H9 (cell line): Measurements from ENCODE around the gene OSBPL10. TPM values are rescaled to one million over a fixed set of nuclear protein-coding genes. Genes with fewer than 3 reads are reported as not detected.

Source experiments
- DNase-seq: peaks from one replicate; pipeline ENCODE4 v3.0.0-alpha.2; 2017
- H2AFZ ChIP-seq: one replicate; pipeline ENCODE4 v1.6.1; 2013; ENCODE audit warnings: mild to moderate bottlenecking, low read length, control low read depth, moderate library complexity
- H2AK5ac ChIP-seq: 2 replicates; pipeline ENCODE4 v1.6.1; 2013; ENCODE audit warnings: low read length, control low read depth, mixed read lengths; ENCODE audit not compliant: insufficient read length
- H2BK120ac ChIP-seq: one replicate; pipeline ENCODE4 v1.6.1; 2013; ENCODE audit warnings: low read depth, mild to moderate bottlenecking, low read length, control low read depth, inconsistent platforms; ENCODE audit not compliant: poor library complexity, severe bottlenecking
- H2BK12ac ChIP-seq: 2 replicates; pipeline ENCODE4 v1.6.1; 2013; ENCODE audit warnings: low read length, control low read depth, mixed read lengths, low read depth; ENCODE audit not compliant: insufficient read length
- H2BK15ac ChIP-seq: 2 replicates; pipeline ENCODE4 v1.6.1; 2013; ENCODE audit warnings: low read depth, low read length, control low read depth
- H2BK20ac ChIP-seq: one replicate; pipeline ENCODE4 v1.6.1; 2013; ENCODE audit warnings: low read depth, mild to moderate bottlenecking, low read length, control low read depth, inconsistent platforms; ENCODE audit not compliant: poor library complexity, severe bottlenecking
- H2BK5ac ChIP-seq: 2 replicates; pipeline ENCODE4 v1.6.1; 2013; ENCODE audit warnings: low read length, control low read depth, mixed read lengths; ENCODE audit not compliant: insufficient read length
- H3K14ac ChIP-seq: 2 replicates; pipeline ENCODE4 v1.6.1; 2013; ENCODE audit warnings: low read length, control low read depth; ENCODE audit not compliant: insufficient read depth
- H3K18ac ChIP-seq: 2 replicates; pipeline ENCODE4 v1.6.1; 2013; ENCODE audit warnings: low read depth, mild to moderate bottlenecking, mixed read lengths, low read length, control low read depth; ENCODE audit not compliant: insufficient read length
- H3K23ac ChIP-seq: 2 replicates; pipeline ENCODE4 v1.6.1; 2013; ENCODE audit warnings: low read length, control low read depth, mixed read lengths, low read depth; ENCODE audit not compliant: insufficient read length
- H3K23me2 ChIP-seq: 2 replicates; pipeline ENCODE4 v1.6.1; 2013; ENCODE audit warnings: low read depth, mild to moderate bottlenecking, mixed read lengths, low read length, control low read depth; ENCODE audit not compliant: insufficient read length, poor library complexity, severe bottlenecking
- H3K27ac ChIP-seq: 2 replicates; pipeline ENCODE4 v1.5.1; 2013; ENCODE audit warnings: low read length, control low read depth, mixed read lengths, low read depth; ENCODE audit not compliant: insufficient read length
- H3K27me3 ChIP-seq: 2 replicates; pipeline ENCODE4 v1.6.1; 2013; ENCODE audit warnings: low read length, control low read depth, inconsistent platforms; ENCODE audit not compliant: insufficient read depth
- H3K4ac ChIP-seq: 2 replicates; pipeline ENCODE4 v1.6.1; 2013; ENCODE audit warnings: low read depth, mild to moderate bottlenecking, control low read depth, inconsistent platforms, low read length, moderate library complexity
- H3K4me1 ChIP-seq: 2 replicates; pipeline ENCODE4 v1.6.1; 2013; ENCODE audit warnings: low read length, control low read depth, inconsistent platforms; ENCODE audit not compliant: insufficient read depth
- H3K4me2 ChIP-seq: 2 replicates; pipeline ENCODE4 v1.6.1; 2013; ENCODE audit warnings: low read length, control low read depth, mixed read lengths; ENCODE audit not compliant: insufficient read length, insufficient read depth
- H3K56ac ChIP-seq: 2 replicates; pipeline ENCODE4 v1.6.1; 2013; ENCODE audit warnings: low read depth, mild to moderate bottlenecking, mixed read lengths, low read length, control low read depth; ENCODE audit not compliant: insufficient read length
- H3K79me1 ChIP-seq: 2 replicates; pipeline ENCODE4 v1.6.1; 2013; ENCODE audit warnings: low read depth, mild to moderate bottlenecking, moderate library complexity, low read length, control low read depth, inconsistent platforms; ENCODE audit not compliant: insufficient read depth, poor library complexity, severe bottlenecking
- H3K79me2 ChIP-seq: 2 replicates; pipeline ENCODE4 v1.6.1; 2013; ENCODE audit warnings: low read length, control low read depth, inconsistent platforms; ENCODE audit not compliant: insufficient read depth
- H3K9ac ChIP-seq: 2 replicates; pipeline ENCODE4 v1.6.1; 2013; ENCODE audit warnings: low read length, control low read depth, mixed read lengths; ENCODE audit not compliant: insufficient read length; ENCODE audit errors: extremely low read depth
- H3K9me3 ChIP-seq: one replicate; pipeline ENCODE4 v1.6.1; 2013; ENCODE audit warnings: low read depth, low read length, inconsistent platforms; ENCODE audit not compliant: control insufficient read depth
- H3T11ph ChIP-seq: one replicate; pipeline ENCODE4 v1.6.1; 2013; ENCODE audit warnings: mild to moderate bottlenecking, low read length, control low read depth, inconsistent platforms
- H4K20me1 ChIP-seq: one replicate; pipeline ENCODE4 v1.6.1; 2013; ENCODE audit not compliant: control insufficient read depth, insufficient read length, insufficient read depth
- H4K5ac ChIP-seq: 2 replicates; pipeline ENCODE4 v1.6.1; 2013; ENCODE audit warnings: low read depth, mild to moderate bottlenecking, mixed read lengths, low read length, control low read depth; ENCODE audit not compliant: insufficient read length
- H4K8ac ChIP-seq: replicated peaks from 2 replicates; pipeline ENCODE4 v1.6.1; 2013; ENCODE audit warnings: low read length, control low read depth, mixed read lengths, low read depth; ENCODE audit not compliant: insufficient read length
- H4K91ac ChIP-seq: 2 replicates; pipeline ENCODE4 v1.6.1; 2013; ENCODE audit warnings: low read depth, mild to moderate bottlenecking, moderate library complexity, mixed read lengths, low read length, control low read depth; ENCODE audit not compliant: insufficient read length
- H3K27ac Mint-ChIP-seq, 3 experiments: 2 replicates in 2 of 3; 3 replicates in 1 of 3; pipeline ENCODE4 v1.8.0; 2020 to 2021; ENCODE audit warnings: mixed read lengths in 3 of 3, mild to moderate bottlenecking in 1 of 3, moderate library complexity in 1 of 3
- H3K27me3 Mint-ChIP-seq: 2 replicates; pipeline ENCODE4 v1.8.0; 2021; ENCODE audit warnings: low read depth, mild to moderate bottlenecking, moderate library complexity, mixed read lengths
- H3K36me3 Mint-ChIP-seq, 3 experiments: 2 replicates in 2 of 3; 3 replicates in 1 of 3; pipeline ENCODE4 v1.8.0; 2020 to 2021; ENCODE audit warnings: low read depth in 3 of 3, mixed read lengths in 3 of 3; ENCODE audit not compliant: insufficient read depth in 1 of 3
- H3K4me1 Mint-ChIP-seq, 2 experiments: 2 replicates each; pipeline ENCODE4 v1.8.0; 2020; ENCODE audit warnings: mixed read lengths in 2 of 2
- H3K4me3 Mint-ChIP-seq, 2 experiments: 2 replicates in 1 of 2; 3 replicates in 1 of 2; pipeline ENCODE4 v1.8.0; 2020 to 2021; ENCODE audit warnings: mild to moderate bottlenecking in 2 of 2, mixed read lengths in 2 of 2, moderate library complexity in 1 of 2
- H3K9me3 Mint-ChIP-seq, 2 experiments: 2 replicates in 1 of 2; 3 replicates in 1 of 2; pipeline ENCODE4 v1.8.0; 2020; ENCODE audit warnings: mild to moderate bottlenecking in 2 of 2, mixed read lengths in 2 of 2, moderate library complexity in 1 of 2
- WGBS: extraction: QIAGEN DNeasy Blood & Tissue Kit; methylation state at CpG from one replicate; pipeline ENCODE4 v1.1.7; 2013; ENCODE audit warnings: missing lambda C conversion rate, low lambda C conversion rate, mixed read lengths; ENCODE audit not compliant: insufficient read length; ENCODE audit errors: extremely low coverage; 5-methylcytosine and 5-hydroxymethylcytosine counted together
- total RNA-seq: library from RNA; stranded (reverse); gene quantifications from 2 replicates; pipeline ENCODE4 v1.2.1, GENCODE V29; 2021
- TF ChIP-seq, protein P1 (sequence below): fragments of 200-600 bp; sonication (generic); conservative IDR thresholded peaks from 3 replicates; pipeline ENCODE4 v1.8.0; 2021; ENCODE audit warnings: antibody characterized with exemption, mild to moderate bottlenecking

The OSBPL10 gene
- total RNA-seq, 1 experiment from 2014 or later = 42.7 TPM

DNA sequence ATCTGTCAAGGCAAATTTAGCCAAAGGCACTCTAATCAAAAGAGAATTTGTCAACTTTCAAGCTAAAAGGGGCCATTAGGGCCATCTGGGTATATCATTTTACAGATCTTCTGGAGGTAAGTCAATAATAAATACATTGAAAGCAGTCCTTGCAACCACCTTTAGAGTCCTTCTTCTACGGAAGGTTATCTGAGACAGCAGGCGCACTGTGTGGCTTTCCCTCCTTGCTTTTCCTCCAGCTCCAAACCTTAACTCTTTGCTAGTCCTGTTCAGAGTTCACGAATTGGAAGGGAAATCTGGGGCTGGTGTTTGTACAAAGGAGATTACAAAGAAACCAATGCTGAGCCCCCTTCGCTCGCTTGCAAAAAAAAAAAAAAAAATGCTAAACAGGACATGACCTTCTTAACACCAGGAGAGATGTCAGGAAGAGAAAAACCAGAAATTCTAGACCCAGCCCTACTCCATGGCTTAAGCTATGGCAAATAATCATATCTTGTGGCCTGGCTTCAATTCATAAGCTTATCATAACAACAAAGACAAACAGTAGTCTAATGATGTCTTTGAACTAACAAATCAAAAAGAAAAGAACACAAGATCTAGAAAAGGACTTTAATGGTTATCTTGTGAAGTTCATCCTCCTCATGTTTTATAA lies 232.7 kb downstream of the OSBPL10 start:
- Histone ChIP-seq H3K18ac (no peak overlapping the region), H3K23ac (no peak overlapping the region), H2BK120ac (no peak overlapping the region), H3T11ph (no peak overlapping the region), H2BK15ac (no peak overlapping the region), H4K91ac (no peak overlapping the region), H4K5ac (no peak overlapping the region), H3K4ac (no peak overlapping the region), H3K4me1 (no peaks in the 10 kb centered on the region), H4K20me1 (no peaks in the 10 kb centered on the region), H3K23me2 (no peaks in the 10 kb centered on the region), H2AFZ (no peak overlapping the region), H2BK5ac (no peak overlapping the region), H2AK5ac (no peak overlapping the region), H3K27me3 (no peaks in the 10 kb centered on the region), H3K79me1 (no peaks in the 10 kb centered on the region), H2BK12ac (no peak overlapping the region), H2BK20ac (no peak overlapping the region), H3K14ac (no peak overlapping the region), H3K79me2 (no peaks in the 10 kb centered on the region), H3K4me2 (no peak overlapping the region), H3K9ac (no peak overlapping the region), H4K8ac (no peak overlapping the region), H3K9me3 (no peaks in the 10 kb centered on the region), H3K56ac (no peak overlapping the region), H3K27ac (no peak overlapping the region)
- H3K4me3 Mint-ChIP-seq = no peak overlapping the region
- no peaks in the 10 kb centered on the region for H3K27me3 Mint-ChIP-seq
- H3K4me1 Mint-ChIP-seq = peaks cover 11 to 15% of the 10 kb centered on the region in 2 experiments
- DNase-seq = no peak
- H3K27ac Mint-ChIP-seq = peak overlapping the region in 1 of 3 experiments; percentile 41; a peak in 1 of 7 replicates
- no peaks in the 10 kb centered on the region for H3K9me3 Mint-ChIP-seq
- WGBS = no CpG with 5 or more reads among the region's 5 CpGs
- H3K36me3 Mint-ChIP-seq = peaks cover 0 to 2% (median 2%) of the 10 kb centered on the region in 3 experiments; a peak in 5 of 7 replicates
- TF ChIP-seq, protein P1, sequence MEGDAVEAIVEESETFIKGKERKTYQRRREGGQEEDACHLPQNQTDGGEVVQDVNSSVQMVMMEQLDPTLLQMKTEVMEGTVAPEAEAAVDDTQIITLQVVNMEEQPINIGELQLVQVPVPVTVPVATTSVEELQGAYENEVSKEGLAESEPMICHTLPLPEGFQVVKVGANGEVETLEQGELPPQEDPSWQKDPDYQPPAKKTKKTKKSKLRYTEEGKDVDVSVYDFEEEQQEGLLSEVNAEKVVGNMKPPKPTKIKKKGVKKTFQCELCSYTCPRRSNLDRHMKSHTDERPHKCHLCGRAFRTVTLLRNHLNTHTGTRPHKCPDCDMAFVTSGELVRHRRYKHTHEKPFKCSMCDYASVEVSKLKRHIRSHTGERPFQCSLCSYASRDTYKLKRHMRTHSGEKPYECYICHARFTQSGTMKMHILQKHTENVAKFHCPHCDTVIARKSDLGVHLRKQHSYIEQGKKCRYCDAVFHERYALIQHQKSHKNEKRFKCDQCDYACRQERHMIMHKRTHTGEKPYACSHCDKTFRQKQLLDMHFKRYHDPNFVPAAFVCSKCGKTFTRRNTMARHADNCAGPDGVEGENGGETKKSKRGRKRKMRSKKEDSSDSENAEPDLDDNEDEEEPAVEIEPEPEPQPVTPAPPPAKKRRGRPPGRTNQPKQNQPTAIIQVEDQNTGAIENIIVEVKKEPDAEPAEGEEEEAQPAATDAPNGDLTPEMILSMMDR = no peak
